HepG2 (cell line): ENCODE results near the gene VPS52. TPM values are rescaled to one million over a fixed set of nuclear protein-coding genes. Genes with fewer than 3 reads are reported as not detected.

Experiments used
- BATF2 ChIP-seq: sonication (generic); formaldehyde crosslinking; IDR thresholded peaks from 2 replicates; pipeline ENCODE4 v1.8.0; 2022; ENCODE audit warnings: mild to moderate bottlenecking, missing genetic modification reagents, moderate library complexity
- CTCF ChIP-seq: sonication (generic); formaldehyde crosslinking; IDR thresholded peaks from 2 replicates; pipeline ENCODE4 v1.5.0; 2020; ENCODE audit warnings: mild to moderate bottlenecking, missing genetic modification reagents, moderate library complexity
- ELF3 ChIP-seq: IDR thresholded peaks from 2 replicates; pipeline ENCODE4 v1.6.1; 2016; ENCODE audit warnings: missing genetic modification reagents, missing compliant biosample characterization
- FOSL2 ChIP-seq: sonication (generic); formaldehyde crosslinking; IDR thresholded peaks from 2 replicates; pipeline ENCODE4 v1.4.0; 2020; ENCODE audit warnings: missing genetic modification reagents
- HNF1A ChIP-seq, 2 experiments: sonication (generic) in 1 of 2; formaldehyde crosslinking in 1 of 2; IDR thresholded peaks; 2 replicates each; pipeline versions ENCODE4 v1.4.0 to v1.6.1; 2016 to 2020; ENCODE audit warnings: borderline replicate concordance in 1 of 2, low read depth in 1 of 2, mild to moderate bottlenecking in 1 of 2, missing genetic modification reagents in 1 of 2
- SMAD9 ChIP-seq: sonication (generic); formaldehyde crosslinking; IDR thresholded peaks from 2 replicates; pipeline ENCODE4 v1.5.1; 2020; ENCODE audit warnings: mild to moderate bottlenecking, missing genetic modification reagents
- SMARCE1 ChIP-seq: fragments of 450-650 bp; IDR thresholded peaks from 2 replicates; pipeline ENCODE4 v1.6.1; 2017; ENCODE audit warnings: borderline replicate concordance
- SP140L ChIP-seq: sonication (generic); formaldehyde crosslinking; IDR thresholded peaks from 2 replicates; pipeline ENCODE4 v1.4.0; 2020; ENCODE audit warnings: missing genetic modification reagents, borderline replicate concordance
- THYN1 ChIP-seq: sonication (generic); formaldehyde crosslinking; IDR thresholded peaks from 2 replicates; pipeline ENCODE4 v1.8.1; 2023; ENCODE audit warnings: low read depth, mild to moderate bottlenecking, moderate library complexity, missing genetic modification reagents, borderline replicate concordance
- ZNF280B ChIP-seq: sonication (generic); formaldehyde crosslinking; IDR thresholded peaks from 2 replicates; pipeline ENCODE4 v1.5.0; 2020; ENCODE audit warnings: missing genetic modification reagents, mild to moderate bottlenecking, borderline replicate concordance
- ZNF644 ChIP-seq: IDR thresholded peaks from 2 replicates; pipeline ENCODE4 v1.6.1; 2016; ENCODE audit warnings: low read depth
- polyA plus RNA-seq, 8 experiments: library from polyadenylated mRNA; depleted of rRNA in 3 of 8; stranded (reverse) in 7 of 8; unstranded in 1 of 8; fragments of >200 nt; fragmentation: Illumina TruSeq in 4 of 8; extraction: Trizol in 4 of 8; gene quantifications; 2 replicates each; pipeline versions ENCODE4 v1.2.1 to v1.2.3, GENCODE V29; 2011 to 2016; ENCODE audit warnings: low read depth in 4 of 8, missing spikeins in 1 of 8, mixed read lengths in 1 of 8; ENCODE audit not compliant: insufficient read depth in 1 of 8
- total RNA-seq, 5 experiments: library from RNA; depleted of rRNA; stranded (reverse); fragments of >200 nt; fragmentation: Illumina TruSeq; extraction: Trizol; gene quantifications; 2 replicates each; pipeline ENCODE4 v1.2.3, GENCODE V29; 2016; ENCODE audit warnings: low read depth in 1 of 5
- TF ChIP-seq, protein P1 (sequence below): sonication (generic); formaldehyde crosslinking; IDR thresholded peaks from 2 replicates; pipeline ENCODE4 v1.5.0; 2020; ENCODE audit warnings: mild to moderate bottlenecking, missing genetic modification reagents, borderline replicate concordance
- TF ChIP-seq, protein P2 (sequence below): sonication (generic); formaldehyde crosslinking; IDR thresholded peaks from 2 replicates; pipeline ENCODE4 v1.5.1; 2020; ENCODE audit warnings: mild to moderate bottlenecking, missing genetic modification reagents, moderate library complexity

The VPS52 gene
- total and polyA plus RNA-seq, 2 of the 13 experiments (the other 11 are each of a cell fraction or from before 2014, with no cell fraction given): 48.9 to 85.5 TPM

- TF ChIP-seq, protein P1, sequence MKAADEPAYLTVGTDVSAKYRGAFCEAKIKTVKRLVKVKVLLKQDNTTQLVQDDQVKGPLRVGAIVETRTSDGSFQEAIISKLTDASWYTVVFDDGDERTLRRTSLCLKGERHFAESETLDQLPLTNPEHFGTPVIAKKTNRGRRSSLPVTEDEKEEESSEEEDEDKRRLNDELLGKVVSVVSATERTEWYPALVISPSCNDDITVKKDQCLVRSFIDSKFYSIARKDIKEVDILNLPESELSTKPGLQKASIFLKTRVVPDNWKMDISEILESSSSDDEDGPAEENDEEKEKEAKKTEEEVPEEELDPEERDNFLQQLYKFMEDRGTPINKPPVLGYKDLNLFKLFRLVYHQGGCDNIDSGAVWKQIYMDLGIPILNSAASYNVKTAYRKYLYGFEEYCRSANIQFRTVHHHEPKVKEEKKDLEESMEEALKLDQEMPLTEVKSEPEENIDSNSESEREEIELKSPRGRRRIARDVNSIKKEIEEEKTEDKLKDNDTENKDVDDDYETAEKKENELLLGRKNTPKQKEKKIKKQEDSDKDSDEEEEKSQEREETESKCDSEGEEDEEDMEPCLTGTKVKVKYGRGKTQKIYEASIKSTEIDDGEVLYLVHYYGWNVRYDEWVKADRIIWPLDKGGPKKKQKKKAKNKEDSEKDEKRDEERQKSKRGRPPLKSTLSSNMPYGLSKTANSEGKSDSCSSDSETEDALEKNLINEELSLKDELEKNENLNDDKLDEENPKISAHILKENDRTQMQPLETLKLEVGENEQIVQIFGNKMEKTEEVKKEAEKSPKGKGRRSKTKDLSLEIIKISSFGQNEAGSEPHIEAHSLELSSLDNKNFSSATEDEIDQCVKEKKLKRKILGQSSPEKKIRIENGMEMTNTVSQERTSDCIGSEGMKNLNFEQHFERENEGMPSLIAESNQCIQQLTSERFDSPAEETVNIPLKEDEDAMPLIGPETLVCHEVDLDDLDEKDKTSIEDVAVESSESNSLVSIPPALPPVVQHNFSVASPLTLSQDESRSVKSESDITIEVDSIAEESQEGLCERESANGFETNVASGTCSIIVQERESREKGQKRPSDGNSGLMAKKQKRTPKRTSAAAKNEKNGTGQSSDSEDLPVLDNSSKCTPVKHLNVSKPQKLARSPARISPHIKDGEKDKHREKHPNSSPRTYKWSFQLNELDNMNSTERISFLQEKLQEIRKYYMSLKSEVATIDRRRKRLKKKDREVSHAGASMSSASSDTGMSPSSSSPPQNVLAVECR: peak; percentile 75; the same call in 1 of the 2 replicates
- 0 out of 2 replicates have a peak, but pooled peaks have one; percentile 19 for TF ChIP-seq SP140L (CRISPR knock-in tag)
- no peak for TF ChIP-seq SMARCE1
- no peak for TF ChIP-seq SMAD9
- TF ChIP-seq ZNF280B: no peak
- TF ChIP-seq, protein P2, sequence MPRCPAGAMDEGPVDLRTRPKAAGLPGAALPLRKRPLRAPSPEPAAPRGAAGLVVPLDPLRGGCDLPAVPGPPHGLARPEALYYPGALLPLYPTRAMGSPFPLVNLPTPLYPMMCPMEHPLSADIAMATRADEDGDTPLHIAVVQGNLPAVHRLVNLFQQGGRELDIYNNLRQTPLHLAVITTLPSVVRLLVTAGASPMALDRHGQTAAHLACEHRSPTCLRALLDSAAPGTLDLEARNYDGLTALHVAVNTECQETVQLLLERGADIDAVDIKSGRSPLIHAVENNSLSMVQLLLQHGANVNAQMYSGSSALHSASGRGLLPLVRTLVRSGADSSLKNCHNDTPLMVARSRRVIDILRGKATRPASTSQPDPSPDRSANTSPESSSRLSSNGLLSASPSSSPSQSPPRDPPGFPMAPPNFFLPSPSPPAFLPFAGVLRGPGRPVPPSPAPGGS (CRISPR knock-in tag): no peak
- no peak for TF ChIP-seq CTCF (CRISPR knock-in tag)
- TF ChIP-seq ELF3 (CRISPR knock-in tag): no peak
- no peak for TF ChIP-seq ZNF644 (CRISPR knock-in tag)
- no peak for TF ChIP-seq FOSL2 (CRISPR knock-in tag)
- TF ChIP-seq BATF2 (CRISPR knock-in tag): no peak
- TF ChIP-seq THYN1 (CRISPR knock-in tag): no peak
- TF ChIP-seq HNF1A (IDR thresholded peaks at IDR 0.05; ENCODE audit: low read depth): 0 out of 2 replicates have a peak, but pooled peaks have one; percentile 5
- TF ChIP-seq HNF1A (CRISPR knock-in tag; IDR thresholded peaks at IDR 0.05; ENCODE audit: borderline replicate concordance): no peak; the same call in 1 of the 2 replicates
Observed at GRCh38 chr6:33317669-33318425, 46.2 kb upstream of the VPS52 start, which contains the start of gene ZBTB22 (continued).
